GM18502 (cell line): ENCODE measurements around the gene TOR2A.
"Not testable (repeated sequence)": the region's sequence is repeated elsewhere in the genome, so short reads cannot be mapped to it uniquely, and the experiment has no call there.

Source experiments
- ATAC-seq: cut with Tn5 transposase; IDR thresholded peaks from one replicate; pipeline ENCODE4 v1.9.1; 2021; ENCODE audit warnings: mild to moderate bottlenecking; ENCODE audit not compliant: unreplicated experiment, poor library complexity

TOR2A gene

DNA sequence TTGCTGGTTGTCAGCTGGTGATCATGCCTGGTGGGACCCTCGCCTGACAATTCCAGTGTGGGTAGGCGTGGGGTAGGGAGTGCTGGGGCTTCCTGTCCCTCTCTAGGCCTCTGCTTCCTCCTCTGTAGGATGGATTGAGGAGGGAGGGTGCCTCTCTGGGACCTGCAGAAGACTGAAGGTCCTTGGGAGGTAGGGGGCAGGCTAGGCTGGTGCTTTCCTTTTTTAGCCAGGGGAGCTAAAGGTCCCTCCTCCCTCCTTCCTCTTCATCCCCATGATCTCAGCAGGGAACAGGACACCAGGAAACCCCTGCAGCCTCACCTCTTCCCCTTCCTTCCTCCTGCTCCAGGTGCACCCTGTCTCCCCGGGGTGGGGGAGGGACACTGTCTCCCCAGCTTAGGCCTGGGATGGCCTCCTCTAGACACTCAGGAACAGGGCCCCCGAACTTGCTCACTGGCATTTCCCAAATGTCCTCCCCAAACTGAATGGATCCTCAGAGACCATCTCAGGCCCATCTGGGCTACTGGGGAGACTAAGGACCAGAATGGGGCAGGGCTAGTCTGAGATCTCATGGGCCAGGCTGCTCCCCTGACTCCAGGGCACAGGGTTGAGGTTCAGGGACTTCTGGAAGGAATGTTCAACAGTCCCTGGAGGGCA, 35.0 kb upstream of the TOR2A start:
- no peak for ATAC-seq

DNA sequence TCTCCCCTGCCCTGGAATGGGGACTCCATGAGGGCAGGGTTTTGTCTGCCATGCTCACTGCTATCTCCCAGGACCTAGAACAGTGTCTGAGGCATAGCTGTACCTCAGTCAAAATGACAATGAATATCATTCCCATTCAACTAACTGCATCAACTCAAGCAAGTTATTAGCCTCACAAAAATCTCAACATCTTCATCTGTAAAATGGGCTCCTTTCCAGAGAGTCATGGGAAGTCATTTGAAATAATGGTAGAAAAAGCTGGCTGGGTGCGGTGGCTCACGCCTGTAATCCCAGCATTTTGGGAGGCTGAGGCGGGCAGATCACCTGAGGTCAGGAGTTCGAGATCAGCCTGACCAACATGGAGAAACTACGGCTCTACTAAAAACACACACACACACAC, 34.0 kb upstream of the TOR2A start:
- no peak for ATAC-seq

DNA sequence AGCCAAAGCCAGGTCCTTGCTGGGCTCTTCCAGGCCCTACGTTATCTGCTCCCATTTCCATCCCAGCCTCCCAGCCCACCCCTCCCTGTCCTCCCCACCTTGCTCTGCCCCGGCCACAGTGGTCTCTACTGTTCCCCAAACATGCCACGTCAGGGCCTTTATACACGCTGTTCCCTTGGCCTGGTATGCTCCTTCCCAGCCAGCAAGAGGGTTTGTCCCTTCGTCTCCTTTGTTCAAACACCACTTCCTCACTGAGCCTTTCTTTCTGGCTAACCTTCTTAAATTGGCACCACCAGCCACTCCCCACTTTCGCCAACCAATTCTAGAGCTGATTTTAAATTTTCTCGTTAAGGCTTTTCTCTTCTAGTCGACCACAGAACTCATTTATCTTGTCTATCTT, 33.6 kb upstream of the TOR2A start:
- ATAC-seq, result no peak

DNA sequence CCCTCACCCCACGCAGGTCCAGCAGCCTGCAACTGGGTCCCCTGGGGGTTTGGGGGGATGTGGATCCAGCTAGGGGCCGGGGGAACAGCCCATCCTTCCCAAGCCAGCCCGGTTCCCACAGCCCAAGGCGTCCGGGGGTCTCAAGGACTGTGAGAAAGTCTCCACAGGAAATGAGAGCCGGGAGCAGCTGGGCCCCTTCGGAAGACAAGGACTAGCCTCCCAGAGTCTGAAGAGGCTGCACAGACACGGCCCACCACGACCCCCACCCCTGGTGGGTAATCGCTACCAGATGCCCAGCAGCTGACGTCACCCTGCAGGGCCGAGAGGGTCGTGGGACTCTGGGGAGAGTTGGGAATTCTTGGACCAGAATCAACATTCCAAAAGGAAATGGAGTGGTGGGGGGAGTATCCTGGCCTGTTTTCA, 32.8 kb upstream of the TOR2A start:
- no peak for ATAC-seq

DNA sequence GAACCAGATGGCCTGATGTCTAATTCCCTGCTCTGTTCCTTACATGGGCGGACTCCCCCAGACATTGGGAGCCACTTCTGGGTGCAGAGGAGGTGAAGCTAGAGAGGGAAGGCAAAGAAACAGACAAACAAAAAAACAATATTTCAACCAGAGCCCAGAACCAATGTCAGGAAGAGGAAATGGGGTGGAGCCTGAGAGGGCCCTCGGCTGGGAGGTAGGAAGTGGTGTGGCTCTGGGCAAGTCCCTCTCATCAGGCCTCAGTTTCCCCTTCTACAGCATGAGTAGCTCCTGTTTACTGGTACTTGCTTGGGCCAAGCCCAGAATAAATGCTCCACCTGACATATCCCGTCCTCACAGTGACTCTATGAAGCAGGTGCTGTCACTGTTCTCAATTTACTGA, 32.3 kb upstream of the TOR2A start:
- ATAC-seq, result no peak

DNA sequence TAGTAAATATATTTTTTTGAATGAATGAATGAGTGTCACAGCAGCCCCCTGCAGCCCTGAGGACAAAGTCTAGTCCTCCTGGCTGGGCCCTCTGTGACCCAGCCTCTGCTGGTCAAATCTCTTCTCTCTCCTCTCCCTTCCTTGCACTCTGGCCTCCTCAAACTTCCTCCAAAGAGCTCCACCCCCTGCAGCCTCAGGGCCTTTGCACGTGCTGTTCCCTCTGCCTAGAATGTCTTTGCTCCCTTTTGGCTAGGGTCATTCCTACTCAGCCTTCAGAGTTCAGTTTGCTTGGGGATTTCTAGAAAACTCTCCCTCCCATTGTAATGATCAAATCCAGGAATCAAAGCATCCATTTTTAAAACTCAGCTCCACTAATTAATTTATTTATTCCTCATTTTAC, 30.3 kb upstream of the TOR2A start:
- ATAC-seq, result no peak

DNA sequence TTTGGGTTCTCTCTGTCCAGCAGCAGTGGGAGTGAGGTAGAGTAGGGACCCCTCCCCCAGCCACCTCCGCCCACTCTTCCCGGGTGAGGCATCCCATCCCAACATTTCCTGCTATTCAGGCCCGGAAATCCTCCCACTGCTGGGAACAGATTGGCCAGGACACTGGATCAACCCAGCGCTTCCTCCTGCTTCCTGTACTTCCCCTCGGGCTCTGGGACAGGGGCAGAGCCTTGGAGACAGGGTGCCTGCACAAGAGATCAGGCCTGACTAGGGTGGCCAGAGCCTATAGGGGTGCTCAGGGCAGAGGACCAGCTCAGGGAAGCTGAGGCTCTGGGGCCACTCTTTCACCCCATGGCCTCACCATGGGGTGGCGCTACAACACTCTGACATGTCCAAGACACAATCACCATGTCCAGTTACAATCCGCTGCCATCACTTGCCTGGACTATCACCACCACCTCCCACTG, 28.9 kb upstream of the TOR2A start:
- no peak for ATAC-seq

DNA sequence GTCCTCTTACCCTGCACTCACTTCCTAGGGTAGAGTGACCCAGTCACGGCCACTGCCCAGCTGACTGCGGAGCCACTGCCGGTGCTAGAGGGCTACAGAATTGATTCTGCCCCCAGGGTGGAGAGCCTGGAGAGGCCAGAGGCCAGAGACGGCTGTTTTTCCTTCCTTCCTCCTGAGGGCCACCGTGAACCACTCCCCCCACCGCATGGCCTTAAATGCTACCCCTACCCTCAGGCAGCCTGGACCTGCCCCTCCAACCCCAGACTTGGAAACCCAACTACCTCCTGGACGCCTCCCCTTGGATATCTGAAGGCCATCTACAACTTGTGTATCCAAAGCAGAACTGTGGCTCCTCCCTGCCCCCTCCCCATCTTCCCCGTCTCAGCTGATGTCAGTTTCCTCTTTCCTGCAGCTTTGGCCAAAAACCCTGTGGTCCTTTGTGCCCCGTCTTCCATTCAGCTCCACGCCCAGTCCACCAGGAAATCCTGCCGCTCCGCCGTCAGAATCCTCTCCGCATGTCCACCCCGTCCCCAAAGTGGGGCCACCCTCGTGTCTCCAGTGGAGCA, 27.1 kb upstream of the TOR2A start:
- ATAC-seq, result no peak

DNA sequence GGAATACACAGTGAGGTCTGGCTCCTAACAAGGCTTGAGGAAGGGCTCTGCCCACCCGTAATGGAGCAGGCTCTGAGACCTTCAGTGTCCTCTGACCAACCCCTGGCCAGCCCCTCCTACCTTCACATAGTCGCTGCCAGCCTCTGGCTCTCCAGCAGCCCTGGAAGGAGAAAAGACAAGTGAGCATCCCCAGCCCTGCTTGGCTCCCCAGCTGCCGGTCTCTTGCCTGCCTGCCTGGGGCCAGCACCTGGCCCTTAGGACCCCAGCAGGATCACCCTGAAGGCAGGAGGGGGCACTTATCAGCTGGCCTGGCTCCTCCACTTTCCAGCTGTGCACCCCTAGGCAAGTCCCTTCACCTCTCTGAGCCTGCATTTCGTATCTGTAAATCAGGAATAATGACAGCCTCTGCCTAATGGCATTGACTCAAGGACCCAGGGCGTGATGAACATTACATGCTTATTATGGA, 26.4 kb upstream of the TOR2A start:
- ATAC-seq, result no peak

DNA sequence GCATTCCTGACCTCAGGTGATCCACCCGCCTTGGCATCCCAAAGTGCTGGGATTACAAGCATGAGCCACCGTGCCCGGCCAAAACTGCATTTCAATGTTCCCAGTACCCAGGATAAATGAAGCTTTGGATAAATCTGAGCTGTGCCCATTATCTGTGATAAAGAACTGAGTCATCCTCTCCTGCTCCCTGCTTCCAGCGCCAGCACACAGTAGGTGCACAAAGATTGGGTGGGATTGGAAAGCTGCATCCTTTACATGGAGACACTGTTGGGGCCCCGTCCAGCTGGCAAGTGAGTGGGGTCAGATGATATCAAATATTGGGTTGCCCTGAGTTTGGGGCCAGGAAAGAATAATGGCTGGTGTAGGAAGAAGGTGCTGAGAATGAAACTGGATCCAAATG, 26.0 kb upstream of the TOR2A start:
- ATAC-seq, result no peak

DNA sequence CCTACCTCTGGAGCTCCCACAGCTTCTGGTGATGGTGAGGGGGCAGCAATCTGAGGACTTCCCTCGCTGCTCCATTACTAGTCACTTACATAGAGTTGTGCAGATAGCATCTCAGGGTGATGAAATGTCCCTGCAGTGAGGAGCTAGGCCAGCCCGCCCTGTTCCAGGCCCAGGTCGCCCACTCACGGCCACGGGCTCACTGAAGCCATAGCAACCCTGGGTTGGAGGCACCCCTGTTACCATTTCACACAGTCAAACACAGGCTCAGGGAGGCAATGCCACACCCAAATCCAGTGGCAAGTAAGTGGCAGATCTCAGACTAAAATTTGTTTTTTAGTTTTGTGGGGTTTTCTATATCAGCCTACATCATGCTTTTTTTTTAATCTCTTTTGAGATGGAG, 23.7 kb upstream of the TOR2A start:
- no peak for ATAC-seq

DNA sequence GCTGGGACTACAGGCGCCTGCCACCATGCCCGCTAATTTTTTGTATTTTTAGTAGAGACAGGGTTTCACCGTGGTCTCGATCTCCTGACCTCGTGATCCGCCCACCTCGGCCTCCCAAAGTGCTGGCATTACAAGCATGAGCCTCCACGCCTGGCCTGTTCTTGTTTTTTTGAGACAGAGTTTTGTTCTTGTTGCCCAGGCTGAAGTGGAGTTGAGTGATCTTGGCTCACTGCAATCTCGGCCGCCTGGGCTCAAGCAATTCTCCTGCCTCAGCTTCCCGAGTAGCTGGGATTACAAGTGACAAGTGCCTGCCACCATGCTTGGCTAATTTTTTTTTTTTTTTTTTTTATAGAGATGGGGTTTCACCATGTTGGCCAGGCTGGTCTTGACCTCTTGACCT, 21.7 kb upstream of the TOR2A start:
- ATAC-seq, result not testable (repeated sequence)

DNA sequence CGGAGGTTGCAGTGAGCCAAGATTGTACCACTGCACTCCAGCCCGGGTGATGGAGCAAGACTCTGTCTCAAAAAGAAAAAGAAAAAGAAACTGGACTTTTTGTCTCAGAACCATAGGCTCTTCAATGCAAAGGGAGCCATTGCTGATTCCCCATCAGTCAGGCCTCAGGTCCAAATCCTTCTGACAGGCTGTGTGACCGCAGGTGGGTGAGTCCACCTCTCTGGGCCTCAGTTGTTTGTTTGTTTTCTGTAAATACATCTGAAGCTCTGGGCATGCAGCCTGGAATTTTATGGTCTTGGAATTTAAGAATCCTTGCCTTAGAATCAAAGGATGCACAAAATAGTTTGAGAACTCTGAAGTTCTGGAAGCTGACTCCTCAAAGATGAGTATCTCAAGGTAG, 21.1 kb upstream of the TOR2A start:
- ATAC-seq, result no peak

DNA sequence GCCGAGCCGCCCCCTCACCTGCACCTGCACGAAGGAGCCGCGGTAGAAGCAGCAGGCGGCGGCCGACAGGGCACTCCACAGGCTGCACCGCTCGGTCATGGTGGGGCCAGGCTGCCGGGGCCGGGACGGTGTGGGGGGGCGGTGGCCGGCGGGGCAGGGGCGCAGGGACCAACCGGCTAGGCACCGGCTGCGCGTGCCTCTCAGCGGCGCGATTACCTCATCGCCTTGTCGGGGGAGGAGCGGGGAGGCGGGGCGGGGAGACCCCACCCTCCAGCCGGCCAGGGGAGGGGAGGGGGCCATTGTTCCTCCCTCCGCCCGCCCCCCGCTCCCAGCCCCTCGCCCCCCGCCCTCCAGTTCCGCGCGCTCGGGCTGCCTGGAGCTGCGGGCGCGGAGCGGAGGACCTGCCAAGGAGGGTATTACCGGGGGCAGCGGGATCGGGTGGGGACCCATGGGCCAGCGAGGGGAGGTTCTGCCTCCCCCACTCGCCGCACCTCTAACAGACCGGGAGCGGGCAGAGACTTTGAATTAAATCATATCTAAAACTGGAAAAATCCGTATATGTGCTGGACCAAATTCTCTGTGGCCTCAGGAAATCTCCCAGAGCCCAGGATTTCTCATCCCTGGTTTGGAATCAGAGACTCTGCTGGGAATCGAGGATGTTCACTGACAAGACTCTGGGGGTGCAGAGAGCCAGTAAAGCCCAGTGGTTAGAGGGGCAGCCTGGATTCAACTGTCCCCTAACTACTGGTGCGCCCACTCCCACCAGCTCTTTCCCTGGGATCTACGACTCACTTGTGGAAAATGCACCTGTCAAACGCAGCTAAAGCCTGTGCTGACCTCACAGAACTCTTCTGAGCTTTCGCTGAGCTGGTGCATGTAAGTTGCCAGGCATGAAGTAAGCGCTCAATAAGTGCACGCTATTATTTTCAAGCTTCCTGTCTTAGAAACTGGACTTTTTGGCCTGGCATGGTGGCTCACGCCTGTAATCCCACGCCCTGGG, 20.3 kb upstream of the TOR2A start:
- no peak for ATAC-seq

DNA sequence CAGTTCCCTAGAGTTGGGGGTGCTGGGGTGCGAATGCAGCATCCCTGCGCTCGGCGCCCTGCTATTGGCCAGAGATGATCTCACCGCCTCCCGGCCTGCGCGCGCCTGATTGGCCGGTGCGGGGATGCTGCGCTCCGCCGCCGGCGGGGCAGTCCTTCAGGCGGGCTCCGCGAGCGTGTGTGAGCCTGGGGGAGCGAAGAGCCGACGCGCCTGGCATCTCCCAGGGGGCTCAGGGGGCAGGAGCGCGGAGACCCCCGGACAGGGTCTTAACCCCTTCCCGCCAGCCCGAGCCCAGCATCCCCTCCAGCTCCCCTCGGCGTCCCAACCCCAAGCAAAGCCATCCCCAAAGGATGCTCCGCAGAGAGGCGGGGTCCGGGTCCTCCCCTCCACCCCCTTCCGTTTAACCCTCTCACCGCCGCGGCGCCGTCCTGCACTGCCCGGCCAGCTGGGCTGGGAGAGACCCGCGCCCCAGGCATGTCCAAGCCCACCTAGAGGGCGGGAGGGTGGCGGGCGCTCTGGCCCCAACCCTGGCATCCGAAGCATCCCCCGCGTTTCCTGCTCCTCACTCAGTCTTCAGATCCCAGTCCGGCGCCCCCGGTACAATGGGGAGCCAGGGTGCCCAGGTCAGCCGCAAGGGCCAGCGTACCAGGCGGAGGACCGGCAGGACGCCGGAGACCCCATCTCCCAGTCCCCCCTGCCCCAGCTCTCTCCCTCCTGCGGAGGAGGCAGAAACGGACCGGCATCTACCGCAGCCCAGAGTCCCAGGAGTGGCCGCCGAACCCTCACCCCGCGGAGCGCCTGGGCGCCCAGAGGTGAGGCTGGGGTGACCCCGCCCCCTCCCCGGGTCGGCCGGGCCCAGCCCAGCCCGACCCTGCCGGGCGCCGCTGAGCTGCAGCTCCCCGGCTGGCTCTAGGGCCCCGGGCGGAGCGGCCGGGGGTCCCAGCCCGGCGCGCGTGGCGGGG, 19.3 kb upstream of the TOR2A start:
- no peak for ATAC-seq

DNA sequence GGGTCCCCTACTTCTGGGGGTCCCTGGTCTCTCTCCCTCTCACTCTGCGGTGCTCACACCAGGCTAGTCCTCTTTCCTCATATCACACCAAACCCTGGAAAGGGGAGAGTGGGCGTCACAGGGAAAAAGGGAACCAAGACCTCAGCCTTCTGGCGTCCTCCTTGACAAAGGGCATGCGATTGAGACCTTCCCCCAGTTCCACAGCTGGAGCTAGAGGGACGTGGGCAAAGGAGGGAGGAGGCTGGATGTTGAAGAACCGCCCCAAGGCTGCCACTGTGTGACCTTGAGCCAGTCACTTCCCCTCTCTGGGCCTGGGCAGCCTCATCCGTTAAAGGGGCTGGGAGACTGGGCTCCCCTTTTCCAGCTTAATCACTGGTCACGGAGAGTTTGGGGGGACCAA, 18.5 kb upstream of the TOR2A start:
- ATAC-seq, result no peak

DNA sequence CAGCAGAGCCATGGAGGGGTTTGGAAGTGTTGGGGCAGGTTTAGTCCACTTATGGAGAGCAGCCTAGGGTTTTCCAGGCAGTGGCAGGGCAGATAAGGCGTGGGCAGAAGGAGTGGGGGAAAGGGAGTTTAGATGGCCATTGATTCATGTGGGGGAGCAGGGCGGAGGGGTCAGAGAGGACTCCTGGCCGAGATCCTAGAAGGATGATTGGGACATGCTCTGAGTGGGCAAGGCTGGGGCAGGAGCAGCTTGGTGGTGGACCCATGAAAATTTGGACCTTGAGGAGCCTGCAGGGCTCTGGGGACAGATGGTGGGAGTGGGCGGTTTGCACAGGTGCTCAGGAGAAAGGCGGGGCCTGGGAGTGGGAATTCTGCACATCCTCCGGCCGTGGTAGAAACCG, 18.1 kb upstream of the TOR2A start:
- ATAC-seq, result no peak

DNA sequence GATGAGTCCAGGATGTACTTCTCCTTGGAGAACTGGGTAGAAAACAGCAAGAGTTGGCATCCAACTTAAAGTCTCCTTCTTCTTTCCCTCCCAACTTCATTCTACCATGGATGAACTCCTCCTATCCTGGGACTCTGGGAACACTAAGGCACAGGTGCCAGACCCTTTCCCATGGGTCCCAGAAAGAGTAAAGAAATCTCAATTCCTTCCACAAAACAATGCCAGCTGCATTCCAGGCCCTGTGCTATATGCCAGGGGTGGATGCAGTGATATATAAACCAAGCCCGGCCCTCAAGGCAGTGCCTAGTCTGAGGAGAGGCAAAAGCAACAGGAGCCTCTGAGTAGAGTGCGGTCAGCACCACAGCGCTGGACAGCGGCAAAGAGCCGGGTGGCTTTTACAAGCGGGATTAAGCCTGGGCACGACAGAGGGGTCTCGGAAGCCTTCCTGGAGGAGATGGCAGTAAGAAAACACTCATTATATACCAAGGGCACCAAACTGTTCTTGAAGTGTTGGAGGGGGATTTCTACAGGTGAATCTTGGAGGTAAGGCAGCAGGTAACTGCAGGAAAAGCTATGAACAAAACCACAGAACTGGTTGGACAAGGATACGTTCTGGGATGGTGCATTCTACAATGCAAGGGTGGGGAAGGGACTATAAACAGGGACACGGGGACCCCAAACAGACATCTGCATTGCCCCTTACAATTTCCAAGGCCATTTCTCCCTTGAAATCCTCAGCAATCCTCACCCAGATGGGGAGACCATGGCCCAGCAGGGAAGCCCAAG, 16.4 kb upstream of the TOR2A start:
- ATAC-seq, result no peak

DNA sequence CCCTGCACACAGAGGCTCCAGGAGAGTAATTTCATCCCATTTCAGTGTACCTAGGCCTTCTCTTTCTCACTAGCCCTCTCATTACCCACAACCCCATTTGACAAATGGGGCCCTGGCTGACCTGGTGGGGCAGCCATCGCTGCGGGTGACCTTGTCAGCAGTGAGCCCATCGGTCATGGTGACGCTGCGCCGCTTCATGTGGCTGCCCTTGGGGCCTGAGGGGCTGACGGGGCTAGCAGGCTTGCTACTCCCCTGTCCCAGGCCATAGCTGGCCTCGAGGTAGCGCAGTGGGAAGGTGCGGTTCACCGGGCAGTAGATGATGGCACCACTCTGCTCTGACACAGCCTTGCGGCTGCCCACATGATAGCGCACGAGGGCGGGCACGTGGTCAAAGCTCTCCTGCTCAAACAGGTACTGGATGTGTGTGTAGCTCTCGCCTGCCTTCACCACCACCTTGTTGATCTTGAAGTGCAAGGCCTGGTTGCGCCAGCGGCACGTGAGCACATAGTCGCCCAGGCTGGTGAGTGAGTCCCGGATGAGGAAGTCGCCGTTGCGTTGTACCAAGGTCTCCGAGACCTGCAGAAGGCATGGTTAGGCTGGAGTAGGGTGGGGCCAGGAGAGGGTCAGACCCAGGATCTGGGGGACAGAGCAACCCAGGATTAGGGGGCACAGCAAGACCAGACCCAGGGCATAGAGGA, 14.1 kb upstream of the TOR2A start:
- ATAC-seq, result no peak
